Measurements from ENCODE around the gene UMOD.

UMOD gene

GRCh38 chr16:20316715-20317114 lies 35.8 kb downstream of the UMOD start:
- Histone ChIP-seq H3K27me3 (ENCODE audit: insufficient read depth, low read length) (no peaks in the 10 kb centered on the region), H3K79me1 (ENCODE audit: low read length) (no peaks in the 10 kb centered on the region), H3K18ac (ENCODE audit: low read length) (no peak overlapping the region), H3K4me2 (ENCODE audit: low read length) (no peak overlapping the region), H3K14ac (ENCODE audit: low read length) (no peak overlapping the region), H2BK12ac (ENCODE audit: low read length) (no peak overlapping the region), H2BK5ac (ENCODE audit: low read depth, low read length, poor library complexity) (no peak overlapping the region), H3K9ac (ENCODE audit: low read length) (no peak overlapping the region), H2AFZ (ENCODE audit: insufficient read depth, low read length, poor library complexity) (no peak overlapping the region), H3K79me2 (ENCODE audit: control insufficient read depth, insufficient read depth, low read length, poor library complexity) (no peaks in the 10 kb centered on the region), H2AK5ac (ENCODE audit: low read length) (no peak overlapping the region), H3K36me3 (ENCODE audit: control insufficient read depth in 1 of 2, insufficient read depth in 2 of 2, low read length in 2 of 2) (no peaks in the 10 kb centered on the region), H3K4me3 (ENCODE audit: low read depth, low read length) (no peak overlapping the region), H4K12ac (ENCODE audit: low read depth, low read length) (no peak overlapping the region), H4K8ac (ENCODE audit: low read depth, low read length) (no peak overlapping the region), H3K23ac (ENCODE audit: low read length) (no peak overlapping the region), H3K9me3 (ENCODE audit: insufficient read depth, low read depth, low read length) (peaks cover 3% of the 10 kb centered on the region), H3K4me1 (ENCODE audit: control insufficient read depth in 1 of 2, insufficient read depth in 2 of 2, low read length in 2 of 2) (no peaks in the 10 kb centered on the region), H3K4ac (ENCODE audit: low read depth, low read length) (no peak overlapping the region), H4K91ac (ENCODE audit: low read depth, low read length) (no peak overlapping the region), H3K27ac (ENCODE audit: low read depth, low read length) (no peak overlapping the region), H2BK120ac (ENCODE audit: insufficient read depth, low read length, poor library complexity) (no peak overlapping the region)
- WGBS (ENCODE audit: extremely low coverage, insufficient coverage, insufficient read length) = 95% methylated on average over 5 of the region's 5 CpGs
- DNase-seq = no peak

- no peak overlapping the region for H4K12ac ChIP-seq (ENCODE audit: low read depth, low read length)
- H2AK5ac ChIP-seq (ENCODE audit: low read length) = no peak overlapping the region
- no CpG with 5 or more reads among the region's 6 CpGs for WGBS (ENCODE audit: extremely low coverage, insufficient coverage, insufficient read length)
Measured at GRCh38 chr16:20315764-20316163, 36.8 kb downstream of the UMOD start.

GRCh38 chr16:20314575-20314974 lies 37.9 kb downstream of the UMOD start:
- H4K12ac ChIP-seq (ENCODE audit: low read depth, low read length) = no peak overlapping the region
- no CpG with 5 or more reads among the region's 3 CpGs for WGBS (ENCODE audit: extremely low coverage, insufficient coverage, insufficient read length)
- no peak overlapping the region for H2AFZ ChIP-seq (ENCODE audit: insufficient read depth, low read length, poor library complexity)
- H3K18ac ChIP-seq (ENCODE audit: low read length) = no peak overlapping the region
- no peak overlapping the region for H3K4ac ChIP-seq (ENCODE audit: low read depth, low read length)
- no peak overlapping the region for H3K9ac ChIP-seq (ENCODE audit: low read length)
- no peak overlapping the region for H2BK12ac ChIP-seq (ENCODE audit: low read length)
- no peak overlapping the region for H2AK5ac ChIP-seq (ENCODE audit: low read length)
- no peaks in the 10 kb centered on the region for H3K27me3 ChIP-seq (ENCODE audit: insufficient read depth, low read length)
- no peak overlapping the region for H3K23ac ChIP-seq (ENCODE audit: low read length)
- H3K4me1 ChIP-seq (ENCODE audit: control insufficient read depth in 1 of 2, insufficient read depth in 2 of 2, low read length in 2 of 2) = no peaks in the 10 kb centered on the region
- H3K4me2 ChIP-seq (ENCODE audit: low read length) = no peak overlapping the region
- H3K27ac ChIP-seq (ENCODE audit: low read depth, low read length) = no peak overlapping the region
- no peak overlapping the region for H3K14ac ChIP-seq (ENCODE audit: low read length)
- H3K4me3 ChIP-seq (ENCODE audit: low read depth, low read length) = no peak overlapping the region
- H3K36me3 ChIP-seq (ENCODE audit: control insufficient read depth in 1 of 2, insufficient read depth in 2 of 2, low read length in 2 of 2) = no peaks in the 10 kb centered on the region
- peaks cover 3% of the 10 kb centered on the region for H3K9me3 ChIP-seq (ENCODE audit: insufficient read depth, low read depth, low read length)
- H2BK120ac ChIP-seq (ENCODE audit: insufficient read depth, low read length, poor library complexity) = no peak overlapping the region
- no peaks in the 10 kb centered on the region for H3K79me2 ChIP-seq (ENCODE audit: control insufficient read depth, insufficient read depth, low read length, poor library complexity)
- H3K79me1 ChIP-seq (ENCODE audit: low read length) = no peaks in the 10 kb centered on the region
- no peak overlapping the region for H2BK5ac ChIP-seq (ENCODE audit: low read depth, low read length, poor library complexity)
- no peak overlapping the region for H4K8ac ChIP-seq (ENCODE audit: low read depth, low read length)
- no peak for DNase-seq
- no peak overlapping the region for H4K91ac ChIP-seq (ENCODE audit: low read depth, low read length)

More at GRCh38 chr16:20315764-20316163, 36.8 kb downstream of the UMOD start:
- H3K27me3 ChIP-seq (ENCODE audit: insufficient read depth, low read length) = no peaks in the 10 kb centered on the region
- H3K27ac ChIP-seq (ENCODE audit: low read depth, low read length) = no peak overlapping the region
- H3K23ac ChIP-seq (ENCODE audit: low read length) = no peak overlapping the region
- no peak overlapping the region for H2BK120ac ChIP-seq (ENCODE audit: insufficient read depth, low read length, poor library complexity)
- H3K9me3 ChIP-seq (ENCODE audit: insufficient read depth, low read depth, low read length) = peaks cover 3% of the 10 kb centered on the region
- no peak overlapping the region for H3K9ac ChIP-seq (ENCODE audit: low read length)
- no peak for DNase-seq
- H4K8ac ChIP-seq (ENCODE audit: low read depth, low read length) = no peak overlapping the region
- H2BK12ac ChIP-seq (ENCODE audit: low read length) = no peak overlapping the region
- no peak overlapping the region for H2BK5ac ChIP-seq (ENCODE audit: low read depth, low read length, poor library complexity)
- H3K14ac ChIP-seq (ENCODE audit: low read length) = no peak overlapping the region
- no peak overlapping the region for H3K18ac ChIP-seq (ENCODE audit: low read length)
- H3K79me1 ChIP-seq (ENCODE audit: low read length) = no peaks in the 10 kb centered on the region
- no peak overlapping the region for H3K4me2 ChIP-seq (ENCODE audit: low read length)
- H4K91ac ChIP-seq (ENCODE audit: low read depth, low read length) = no peak overlapping the region
- no peak overlapping the region for H3K4me3 ChIP-seq (ENCODE audit: low read depth, low read length)
- H3K4ac ChIP-seq (ENCODE audit: low read depth, low read length) = no peak overlapping the region
- no peaks in the 10 kb centered on the region for H3K79me2 ChIP-seq (ENCODE audit: control insufficient read depth, insufficient read depth, low read length, poor library complexity)
- H3K4me1 ChIP-seq (ENCODE audit: control insufficient read depth in 1 of 2, insufficient read depth in 2 of 2, low read length in 2 of 2) = no peaks in the 10 kb centered on the region
- no peak overlapping the region for H2AFZ ChIP-seq (ENCODE audit: insufficient read depth, low read length, poor library complexity)
- no peaks in the 10 kb centered on the region for H3K36me3 ChIP-seq (ENCODE audit: control insufficient read depth in 1 of 2, insufficient read depth in 2 of 2, low read length in 2 of 2)

- H3K27ac ChIP-seq (ENCODE audit: low read depth, low read length) = no peak overlapping the region
- no peaks in the 10 kb centered on the region for H3K36me3 ChIP-seq (ENCODE audit: control insufficient read depth in 1 of 2, insufficient read depth in 2 of 2, low read length in 2 of 2)
- H2BK12ac ChIP-seq (ENCODE audit: low read length) = no peak overlapping the region
- H2AK5ac ChIP-seq (ENCODE audit: low read length) = no peak overlapping the region
- H2BK5ac ChIP-seq (ENCODE audit: low read depth, low read length, poor library complexity) = no peak overlapping the region
- H3K79me2 ChIP-seq (ENCODE audit: control insufficient read depth, insufficient read depth, low read length, poor library complexity) = no peaks in the 10 kb centered on the region
- H3K4ac ChIP-seq (ENCODE audit: low read depth, low read length) = no peak overlapping the region
- no peak overlapping the region for H3K18ac ChIP-seq (ENCODE audit: low read length)
- no peak overlapping the region for H3K4me3 ChIP-seq (ENCODE audit: low read depth, low read length)
- no peaks in the 10 kb centered on the region for H3K4me1 ChIP-seq (ENCODE audit: control insufficient read depth in 1 of 2, insufficient read depth in 2 of 2, low read length in 2 of 2)
- DNase-seq = no peak
- peaks cover 2% of the 10 kb centered on the region for H3K9me3 ChIP-seq (ENCODE audit: insufficient read depth, low read depth, low read length)
- WGBS (ENCODE audit: extremely low coverage, insufficient coverage, insufficient read length) = no CpG with 5 or more reads among the region's 3 CpGs
- no peak overlapping the region for H2BK120ac ChIP-seq (ENCODE audit: insufficient read depth, low read length, poor library complexity)
- no peak overlapping the region for H2AFZ ChIP-seq (ENCODE audit: insufficient read depth, low read length, poor library complexity)
- H3K14ac ChIP-seq (ENCODE audit: low read length) = no peak overlapping the region
- H4K91ac ChIP-seq (ENCODE audit: low read depth, low read length) = no peak overlapping the region
- H4K12ac ChIP-seq (ENCODE audit: low read depth, low read length) = no peak overlapping the region
- H3K23ac ChIP-seq (ENCODE audit: low read length) = no peak overlapping the region
- no peaks in the 10 kb centered on the region for H3K27me3 ChIP-seq (ENCODE audit: insufficient read depth, low read length)
- H3K79me1 ChIP-seq (ENCODE audit: low read length) = no peaks in the 10 kb centered on the region
- no peak overlapping the region for H3K4me2 ChIP-seq (ENCODE audit: low read length)
- H3K9ac ChIP-seq (ENCODE audit: low read length) = no peak overlapping the region
- H4K8ac ChIP-seq (ENCODE audit: low read depth, low read length) = no peak overlapping the region
Measured at GRCh38 chr16:20313741-20314140, 38.8 kb downstream of the UMOD start.

Measured in trophoblast cell (in vitro differentiated cells and primary cell).